NAMALWA (cell line): Measurements from ENCODE around the gene SNX25.

ENCODE experiments used
- DNase-seq: peaks from one replicate; pipeline ENCODE4 v3.0.0-alpha.2; 2015; ENCODE audit warnings: low spot score

The SNX25 gene

GRCh38 chr4:185269286-185269685, 59.9 kb downstream of the SNX25 start:
- no peak for DNase-seq

GRCh38 chr4:185270037-185270436, 60.6 kb downstream of the SNX25 start:
- DNase-seq, result no peak

- no peak for DNase-seq
Observed at GRCh38 chr4:185270885-185271284, 61.5 kb downstream of the SNX25 start.

- DNase-seq, result no peak
Observed at GRCh38 chr4:185272245-185272644, 62.8 kb downstream of the SNX25 start.

GRCh38 chr4:185275501-185275900, 66.1 kb downstream of the SNX25 start:
- no peak for DNase-seq

- DNase-seq, result no peak
Observed at GRCh38 chr4:185276036-185276435, 66.6 kb downstream of the SNX25 start.

- no peak for DNase-seq
Observed at GRCh38 chr4:185278716-185279115, 69.3 kb downstream of the SNX25 start.

- DNase-seq, result no peak
Observed at GRCh38 chr4:185280608-185281007, 71.2 kb downstream of the SNX25 start.

- no peak for DNase-seq
Observed at GRCh38 chr4:185282968-185283367, 73.6 kb downstream of the SNX25 start.

GRCh38 chr4:185283723-185284122, 74.3 kb downstream of the SNX25 start:
- no peak for DNase-seq

GRCh38 chr4:185285632-185286393, 76.4 kb downstream of the SNX25 start:
- no peak for DNase-seq

- no peak for DNase-seq
Observed at GRCh38 chr4:185286571-185286970, 77.2 kb downstream of the SNX25 start.

- no peak for DNase-seq
Observed at GRCh38 chr4:185287031-185287430, 77.6 kb downstream of the SNX25 start.

- DNase-seq, result no peak
Observed at GRCh38 chr4:185290018-185290607, 80.7 kb downstream of the SNX25 start.

GRCh38 chr4:185290656-185291055, 81.3 kb downstream of the SNX25 start:
- no peak for DNase-seq

GRCh38 chr4:185293202-185293601, 83.8 kb downstream of the SNX25 start:
- DNase-seq, result no peak

GRCh38 chr4:185296665-185297460, 87.5 kb downstream of the SNX25 start:
- no peak for DNase-seq

- DNase-seq, result no peak
Observed at GRCh38 chr4:185298728-185299430, 89.5 kb downstream of the SNX25 start.

GRCh38 chr4:185304541-185304940, 95.1 kb downstream of the SNX25 start:
- no peak for DNase-seq

GRCh38 chr4:185304944-185305690, 95.7 kb downstream of the SNX25 start:
- peak; percentile 84 for DNase-seq

GRCh38 chr4:185305979-185306442, 96.6 kb downstream of the SNX25 start:
- no peak for DNase-seq
